PC-9 (cell line): ENCODE measurements around the gene GOT1. TPM values are rescaled to one million over a fixed set of nuclear protein-coding genes. Genes with fewer than 3 reads are reported as not detected.

ENCODE experiments used
- BruUV-seq: library from RNA; stranded (reverse); fragments of 400-500 nt; replicated peaks from 2 replicates; lab custom pipeline; 2021; lab: Mats Ljungman, UMichigan
- CTCF ChIA-PET: fragments of 300-600 bp; sonication (Branson Sonifier 250); formaldehyde crosslinking; loops from one replicate; lab custom pipeline; 2022; ENCODE audit warnings: antibody characterized with exemption; lab: Charles Lee
- POLR2A ChIA-PET: fragments of 300-600 bp; sonication (Branson Sonifier 250); formaldehyde crosslinking; loops from one replicate; lab custom pipeline; 2022; ENCODE audit warnings: antibody characterized with exemption; ENCODE audit not compliant: unreplicated experiment; lab: Charles Lee
- DNase-seq, 2 experiments: peaks; one replicate each; pipeline versions ENCODE4 v3.0.0 to v3.0.0-alpha.2; 2015 to 2022; ENCODE audit warnings: mixed read lengths in 1 of 2
- H2AFZ ChIP-seq: fragments of 200-600 bp; sonication (generic); 2 replicates; pipeline ENCODE4 v1.8.1; 2017; ENCODE audit warnings: antibody characterized with exemption
- H3F3A ChIP-seq: fragments of 200-600 bp; sonication (generic); 2 replicates; pipeline ENCODE4 v1.8.1; 2017; ENCODE audit warnings: antibody characterized with exemption, mild to moderate bottlenecking, low read depth; ENCODE audit not compliant: insufficient read depth
- H3K27ac ChIP-seq: fragments of 200-600 bp; sonication (generic); 2 replicates; pipeline ENCODE4 v1.6.1; 2016; ENCODE audit warnings: mixed run types
- H3K27me3 ChIP-seq: fragments of 200-600 bp; sonication (generic); 2 replicates; pipeline ENCODE4 v1.6.1; 2016; ENCODE audit warnings: low read depth, mixed run types; ENCODE audit not compliant: insufficient read depth
- H3K36me3 ChIP-seq: fragments of 200-600 bp; sonication (generic); 2 replicates; pipeline ENCODE4 v1.6.1; 2016; ENCODE audit warnings: low read depth, mixed run types
- H3K4me1 ChIP-seq: fragments of 200-600 bp; sonication (generic); replicated peaks from 2 replicates; pipeline ENCODE4 v1.6.1; 2016; ENCODE audit warnings: mixed run types; ENCODE audit not compliant: insufficient read depth
- H3K4me2 ChIP-seq: fragments of 200-600 bp; sonication (generic); 2 replicates; pipeline ENCODE4 v1.6.1; 2017; ENCODE audit warnings: mixed run types
- H3K4me3 ChIP-seq: fragments of 200-600 bp; sonication (generic); 2 replicates; pipeline ENCODE4 v1.6.1; 2016; ENCODE audit warnings: mixed run types
- H3K79me2 ChIP-seq: fragments of 200-600 bp; sonication (generic); 2 replicates; pipeline ENCODE4 v1.6.1; 2017; ENCODE audit warnings: low read depth, mixed run types
- H3K9me2 ChIP-seq: fragments of 200-600 bp; sonication (generic); 2 replicates; pipeline ENCODE4 v1.8.1; 2017; ENCODE audit warnings: mild to moderate bottlenecking; ENCODE audit not compliant: insufficient read depth
- H3K9me3 ChIP-seq: fragments of 200-600 bp; sonication (generic); 2 replicates; pipeline ENCODE4 v1.8.1; 2016; ENCODE audit warnings: low read depth; ENCODE audit not compliant: insufficient read depth
- H4K20me1 ChIP-seq: fragments of 200-600 bp; sonication (generic); 2 replicates; pipeline ENCODE4 v1.8.1; 2017; ENCODE audit not compliant: insufficient read depth
- CTCF ChIP-seq: fragments of 200-600 bp; sonication (generic); conservative IDR thresholded peaks from 2 replicates; pipeline ENCODE4 v1.6.1; 2017; ENCODE audit warnings: mixed run types, antibody characterized with exemption, mild to moderate bottlenecking, moderate library complexity
- EZH2 ChIP-seq: fragments of 200-600 bp; sonication (generic); IDR thresholded peaks from 2 replicates; pipeline ENCODE4 v1.8.0; 2017; ENCODE audit warnings: antibody characterized with exemption, low read depth
- intact Hi-C: fragments of 100-400 bp; cut with micrococcal nuclease; formaldehyde crosslinking; loops from one replicate; pipeline ENCODE4 v1.10.0; 2022; ENCODE audit not compliant: unreplicated experiment
- total RNA-seq: library from RNA; stranded (reverse); gene quantifications from 2 replicates; pipeline ENCODE4 v1.2.3, GENCODE V29; 2021

The GOT1 gene
- total RNA-seq, 1 experiment from 2014 or later: 28.6 TPM

GRCh38 chr10:99418910-99419624 lies 11.4 kb downstream of the GOT1 start:
- no peak for TF ChIP-seq CTCF
- TF ChIP-seq EZH2: no peak
- no peak for DNase-seq
- intact Hi-C loops: no loop called here
- Histone ChIP-seq H3K9me2 (no peaks in the 10 kb centered on the region), H2AFZ (no peak overlapping the region), H3K4me3 (no peak overlapping the region), H3K4me2 (no peak overlapping the region), H3K27ac (no peak overlapping the region), H3K36me3 (peaks cover 4% of the 10 kb centered on the region; the same call in 1 of the 2 replicates), H3K27me3 (no peaks in the 10 kb centered on the region), H3F3A (no peaks in the 10 kb centered on the region), H3K4me1 (no peaks in the 10 kb centered on the region), H3K79me2 (no peaks in the 10 kb centered on the region), H3K9me3 (no peaks in the 10 kb centered on the region), H4K20me1 (no peaks in the 10 kb centered on the region)
- BruUV-seq: no TSS peak
- POLR2A ChIA-PET: no interaction called here
- CTCF ChIA-PET: no interaction called here

DNA sequence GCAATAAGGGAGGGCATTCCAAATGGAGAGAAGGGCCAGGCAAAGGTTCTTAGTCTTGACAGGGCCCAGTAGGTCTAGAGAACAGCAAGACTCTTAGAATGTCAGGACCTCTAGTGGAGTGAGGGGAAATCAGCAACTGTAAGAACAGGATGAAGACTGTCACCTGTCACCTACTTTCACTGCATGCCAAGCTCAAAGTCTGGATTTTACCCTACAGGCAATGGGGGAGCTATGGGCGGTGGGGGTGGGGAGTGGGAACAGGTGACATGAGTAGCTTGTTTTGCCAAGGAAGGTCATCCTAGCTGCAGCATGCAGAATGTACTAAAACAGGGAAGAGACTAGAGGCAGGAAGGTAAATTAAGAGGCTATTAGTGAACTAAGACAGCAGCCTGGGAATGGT lies 18.3 kb downstream of the GOT1 start:
- Histone ChIP-seq H3K4me3 (no peak overlapping the region), H3K27ac (no peak overlapping the region), H3F3A (no peaks in the 10 kb centered on the region), H3K4me1 (no peaks in the 10 kb centered on the region), H2AFZ (no peak overlapping the region), H4K20me1 (no peaks in the 10 kb centered on the region; the same call in 1 of the 2 replicates), H3K4me2 (no peak overlapping the region), H3K9me2 (no peaks in the 10 kb centered on the region), H3K9me3 (no peaks in the 10 kb centered on the region), H3K36me3 (no peaks in the 10 kb centered on the region), H3K79me2 (no peaks in the 10 kb centered on the region), H3K27me3 (no peaks in the 10 kb centered on the region)
- no TSS peak for BruUV-seq
- intact Hi-C loops: no loop called here
- DNase-seq: no peak
- no peak for TF ChIP-seq EZH2
- no peak for TF ChIP-seq CTCF
- CTCF ChIA-PET: no interaction called here
- POLR2A ChIA-PET: interaction anchor here (0.7 kb wide), 1 partner anchor 382 kb away, joined by 3 read pairs; no protein-coding TSS in a partner anchor

DNA sequence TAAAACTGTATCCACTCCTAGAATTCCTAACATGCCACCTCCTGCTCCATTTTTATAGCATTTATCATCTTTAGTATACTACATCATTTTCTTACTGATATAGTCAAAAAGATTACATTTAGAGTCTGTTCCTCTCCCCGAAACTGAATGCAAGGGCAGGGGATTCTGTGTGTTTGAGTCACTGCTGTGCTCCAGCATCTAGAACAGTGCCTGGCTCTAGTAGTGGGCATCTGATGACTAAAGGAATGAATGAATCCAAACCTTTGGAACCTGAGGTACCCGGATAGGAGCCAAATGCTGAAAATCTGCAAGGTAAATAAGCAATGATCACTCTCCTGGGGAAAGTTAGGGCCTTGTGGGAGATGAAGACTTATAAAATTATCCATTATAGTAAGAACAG lies 18.9 kb downstream of the GOT1 start:
- ChIA-PET POLR2A (interaction anchor here (0.7 kb wide), 1 partner anchor 382 kb away, joined by 3 read pairs; no protein-coding TSS in a partner anchor), CTCF (no interaction called here)
- Histone ChIP-seq H3K27ac (no peak overlapping the region), H3K9me2 (no peaks in the 10 kb centered on the region), H3F3A (no peaks in the 10 kb centered on the region), H3K79me2 (no peaks in the 10 kb centered on the region), H3K4me3 (no peak overlapping the region), H4K20me1 (no peaks in the 10 kb centered on the region; the same call in 1 of the 2 replicates), H3K27me3 (no peaks in the 10 kb centered on the region), H3K4me2 (no peak overlapping the region), H3K4me1 (no peaks in the 10 kb centered on the region), H2AFZ (no peak overlapping the region), H3K36me3 (no peaks in the 10 kb centered on the region), H3K9me3 (no peaks in the 10 kb centered on the region)
- intact Hi-C loops: no loop called here
- TF ChIP-seq CTCF: no peak
- no peak for TF ChIP-seq EZH2
- DNase-seq: no peak
- BruUV-seq: no TSS peak
